NCI-H510A (cell line): ENCODE data around the gene TUT1.
"Not testable (repeated sequence)": the region's sequence is repeated elsewhere in the genome, so short reads cannot be mapped to it uniquely, and the experiment has no call there.

Experiments
- DNase-seq: peaks from one replicate; lab custom pipeline; 2025; lab: John Stamatoyannopoulos, UW

TUT1 gene

GRCh38 chr11:62555464-62556107, 35.7 kb downstream of the TUT1 start:
- no peak for DNase-seq

GRCh38 chr11:62554387-62555167, 36.7 kb downstream of the TUT1 start:
- DNase-seq, result no peak

GRCh38 chr11:62553839-62554361, 37.4 kb downstream of the TUT1 start:
- no peak for DNase-seq

DNA sequence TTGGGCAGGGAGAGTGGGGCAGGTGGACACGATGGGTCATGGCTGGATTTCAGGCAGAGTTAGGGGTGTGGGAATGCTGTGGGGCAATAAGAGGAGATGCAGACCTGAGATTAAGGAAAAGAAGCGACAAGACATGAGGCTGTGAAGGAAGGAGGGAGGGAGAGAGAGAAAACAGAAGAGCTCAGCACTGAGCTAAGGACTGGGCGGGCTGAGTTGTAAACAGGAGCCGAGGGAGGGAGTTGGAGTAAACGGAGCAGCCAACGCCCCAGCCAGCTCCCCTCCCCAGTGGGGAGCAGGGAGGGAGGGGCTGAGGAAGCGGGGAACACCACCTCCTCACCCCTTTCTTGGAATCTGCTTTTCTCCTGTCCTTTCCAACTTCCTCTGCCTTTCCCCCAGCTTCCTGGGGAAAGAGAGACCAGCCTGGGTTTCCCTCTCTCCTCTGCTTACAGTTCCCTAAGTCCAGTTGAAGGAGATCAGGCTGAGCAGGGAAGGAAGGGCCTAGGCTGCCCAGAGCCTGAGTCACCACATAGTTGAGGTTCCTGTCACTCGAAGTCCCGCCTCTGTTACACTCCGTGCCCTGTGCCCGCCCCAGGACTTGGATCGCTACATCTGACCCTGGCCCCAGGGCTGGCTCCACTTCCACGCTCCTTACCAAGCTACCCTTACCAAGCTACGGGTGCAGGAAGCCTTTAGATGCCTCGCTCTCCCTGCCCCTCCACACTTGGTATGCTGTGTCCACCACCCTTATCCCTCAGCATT, 38.1 kb downstream of the TUT1 start:
- no peak for DNase-seq

DNA sequence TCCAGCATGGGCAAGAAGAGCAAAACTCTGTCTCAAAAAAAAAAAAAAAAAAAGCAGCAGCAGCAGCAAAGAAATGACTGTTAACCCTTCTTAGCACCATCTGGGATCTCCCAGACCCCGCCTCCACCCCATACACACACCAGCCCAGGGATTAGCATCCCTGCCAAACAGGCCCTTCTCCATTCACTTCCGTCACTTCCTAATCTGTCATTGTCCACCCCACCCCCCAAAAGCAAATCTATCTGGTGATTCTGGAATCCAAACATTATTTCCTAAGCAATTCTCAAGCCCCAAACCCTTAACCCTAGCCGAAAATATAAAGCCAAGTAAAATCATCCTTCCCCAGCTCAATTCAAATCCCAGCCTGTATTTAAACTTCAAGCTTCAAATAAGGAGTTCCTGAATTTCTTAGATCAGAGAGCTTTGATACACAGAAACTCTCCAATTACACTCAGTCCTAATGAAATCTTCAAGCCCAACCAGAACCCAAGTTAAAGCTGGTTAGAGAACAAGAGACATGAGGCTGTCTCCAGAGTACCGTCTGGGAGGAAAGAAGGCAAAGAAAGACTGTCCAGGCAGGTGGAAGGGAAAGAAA, 38.7 kb downstream of the TUT1 start:
- DNase-seq, result no peak

- DNase-seq, result not testable (repeated sequence)
Measured at GRCh38 chr11:62550478-62550877, 40.8 kb downstream of the TUT1 start.

GRCh38 chr11:62548545-62549335, 42.6 kb downstream of the TUT1 start:
- DNase-seq, result no peak

DNA sequence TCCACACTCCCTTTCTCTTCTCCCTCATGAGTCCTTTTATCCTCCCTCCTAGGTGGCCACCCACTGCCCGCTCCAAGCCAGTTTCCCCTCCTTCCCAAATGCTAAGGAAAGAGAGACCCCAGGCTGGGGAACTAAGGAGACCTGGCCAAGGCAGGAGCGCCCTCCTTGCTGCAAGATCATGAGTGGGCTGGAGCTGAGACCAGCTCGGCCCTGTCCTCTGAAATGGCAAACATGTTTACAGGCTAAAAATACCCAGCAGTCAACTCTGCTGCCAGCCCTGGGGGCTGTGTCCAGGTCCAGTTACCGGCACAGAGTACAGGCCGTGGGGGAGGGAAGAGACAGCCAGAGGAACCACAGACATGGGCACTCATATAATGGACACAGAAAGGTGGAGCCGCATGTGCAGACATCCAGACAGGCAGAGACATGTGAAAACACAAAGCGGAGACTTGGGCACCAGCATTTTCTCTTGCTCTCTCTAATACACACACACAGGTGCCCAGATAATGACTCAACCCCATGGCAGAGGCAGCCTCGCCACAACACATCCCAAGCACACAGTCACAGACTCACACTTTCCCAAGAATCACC, 43.5 kb downstream of the TUT1 start:
- DNase-seq, result no peak

GRCh38 chr11:62546929-62547625, 44.2 kb downstream of the TUT1 start:
- DNase-seq, result no peak

GRCh38 chr11:62546244-62546928, 44.9 kb downstream of the TUT1 start, which contains the start of gene AHNAK:
Gene AHNAK, minus strand, starts transcription at chr11:62546806. Its CDS starts 10,708 bp downstream, at chr11:62536098.
- peak; percentile 43 for DNase-seq

- DNase-seq, result no peak
Measured at GRCh38 chr11:62545437-62546243, 45.7 kb downstream of the TUT1 start.

DNA sequence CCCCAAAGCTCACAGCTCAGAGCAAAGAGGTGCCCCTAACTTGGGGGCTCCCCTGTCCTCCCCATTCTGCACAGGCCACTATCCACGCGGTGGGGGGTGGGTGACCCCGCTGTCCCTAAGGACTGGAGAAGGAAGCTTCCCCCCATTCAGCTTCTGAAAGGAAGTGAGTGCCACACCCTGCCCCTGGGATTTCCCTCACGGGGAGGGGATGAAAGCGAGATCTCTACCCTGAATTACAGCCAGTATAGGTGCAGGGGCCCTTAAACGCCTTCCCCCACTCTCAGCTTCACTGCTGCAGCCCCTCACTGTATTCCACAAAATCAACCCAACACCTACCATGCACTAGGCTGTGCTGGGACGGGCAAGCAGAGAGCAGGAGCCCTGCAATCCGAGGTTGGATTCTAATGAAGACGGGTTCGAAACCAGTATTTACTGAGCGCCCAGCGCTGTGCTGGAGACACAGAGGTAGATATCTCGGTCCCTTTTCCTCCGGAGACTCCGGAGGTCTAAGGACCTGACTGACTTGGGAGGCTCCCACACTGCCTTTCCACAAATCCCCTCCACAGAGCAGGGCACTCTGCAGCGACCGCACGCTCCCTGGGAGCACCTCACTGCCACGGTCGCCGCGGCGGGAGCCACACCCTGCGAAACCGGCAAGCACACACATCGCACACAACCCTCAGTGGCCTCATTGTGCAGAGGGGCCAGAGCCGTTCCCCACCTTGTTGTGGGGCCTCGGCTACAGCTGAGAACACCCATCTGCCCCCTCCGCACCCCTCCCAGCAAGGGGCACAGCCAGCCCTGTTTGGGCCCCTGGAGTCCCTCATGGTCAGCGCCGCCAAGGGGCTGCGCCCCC, 46.5 kb downstream of the TUT1 start:
- DNase-seq, result no peak

- no peak for DNase-seq
Measured at GRCh38 chr11:62543680-62544444, 47.5 kb downstream of the TUT1 start.

GRCh38 chr11:62542750-62543567, 48.4 kb downstream of the TUT1 start:
- peak; percentile 61 for DNase-seq

DNA sequence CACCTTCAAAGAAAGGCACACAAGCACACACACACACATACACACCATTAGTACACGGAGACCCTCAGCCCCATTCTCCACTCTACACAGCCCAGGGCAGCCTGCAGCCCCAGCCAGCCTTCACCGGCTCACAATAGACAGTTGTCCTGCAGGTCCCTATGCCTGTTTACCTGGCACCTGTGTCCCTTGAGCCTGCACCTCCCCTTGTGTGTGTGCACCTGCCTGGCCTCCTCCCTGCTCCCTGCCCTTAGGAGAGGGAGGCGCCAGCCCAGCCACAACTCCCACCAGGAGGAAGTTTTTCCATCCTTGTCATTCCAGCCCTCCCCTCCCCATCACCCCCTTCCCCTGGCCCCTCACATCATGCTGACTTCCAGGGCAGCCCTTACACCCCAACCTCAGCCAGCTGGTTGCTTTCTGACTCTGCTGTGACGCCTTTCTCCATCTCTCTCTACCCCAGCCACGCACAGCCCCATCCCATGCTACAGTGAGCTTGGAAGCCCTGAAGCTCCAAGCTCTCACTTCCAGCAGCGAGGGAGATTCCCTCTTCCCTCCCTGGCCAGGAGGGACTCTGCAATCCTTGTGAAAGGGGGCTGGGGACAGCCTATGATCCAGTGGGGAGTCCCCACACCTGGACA, 49.1 kb downstream of the TUT1 start:
- peak; percentile 71 for DNase-seq
